Measurements from ENCODE around the gene DOCK8.

DOCK8 gene

GRCh38 chr9:328453-328852 lies 113.8 kb downstream of the DOCK8 start:
- Mint-ChIP-seq H3K27me3 (no peaks in the 10 kb centered on the region), H3K9me3 (no peaks in the 10 kb centered on the region), H3K27ac (no peak overlapping the region), H3K4me1 (ENCODE audit: low read depth) (no peaks in the 10 kb centered on the region), H3K4me3 (no peak overlapping the region), H3K36me3 (ENCODE audit: low read depth) (peaks cover 100% of the 10 kb centered on the region)
- intact Hi-C loops (cut with micrococcal nuclease), result no loop called here

- intact Hi-C loops (cut with micrococcal nuclease), result loop anchor here (10.0 kb wide), 1 partner anchor 94 kb away; no protein-coding TSS in a partner anchor
- peaks cover 99% of the 10 kb centered on the region for H3K36me3 Mint-ChIP-seq (ENCODE audit: low read depth)
- no peaks in the 10 kb centered on the region for H3K4me1 Mint-ChIP-seq (ENCODE audit: low read depth)
- H3K27me3 Mint-ChIP-seq, result no peaks in the 10 kb centered on the region
- no peak overlapping the region for H3K27ac Mint-ChIP-seq
- no peak overlapping the region for H3K4me3 Mint-ChIP-seq
- H3K9me3 Mint-ChIP-seq, result no peaks in the 10 kb centered on the region
Measured at GRCh38 chr9:331197-331596, 116.5 kb downstream of the DOCK8 start.

DNA sequence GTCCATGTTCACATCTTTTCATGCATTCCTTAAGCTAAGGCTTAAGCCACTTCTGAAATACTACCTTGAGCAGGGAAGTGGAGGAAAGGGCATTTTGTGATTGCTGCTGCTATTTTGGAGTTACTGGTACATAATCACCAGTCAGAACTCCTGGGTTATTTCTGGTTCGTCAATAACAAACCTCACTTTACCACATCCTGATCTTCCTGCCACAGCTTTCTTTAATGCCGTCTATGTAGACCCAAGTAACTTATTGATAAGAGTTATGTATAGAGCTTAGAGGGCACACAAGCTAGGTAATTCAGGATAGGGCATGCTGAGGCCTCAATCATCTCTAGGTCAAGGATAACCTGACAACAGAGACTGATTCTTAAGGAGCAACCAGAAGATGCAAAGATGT lies 120.7 kb downstream of the DOCK8 start:
- intact Hi-C loops (cut with micrococcal nuclease), result loop anchor here (10.0 kb wide), 1 partner anchor 89 kb away; no protein-coding TSS in a partner anchor
- Mint-ChIP-seq H3K4me1 (ENCODE audit: low read depth) (no peaks in the 10 kb centered on the region), H3K27ac (no peak overlapping the region), H3K9me3 (no peaks in the 10 kb centered on the region), H3K27me3 (no peaks in the 10 kb centered on the region), H3K4me3 (no peak overlapping the region), H3K36me3 (ENCODE audit: low read depth) (peaks cover 99% of the 10 kb centered on the region)

GRCh38 chr9:336039-336438 lies 121.4 kb downstream of the DOCK8 start:
- H3K27me3 Mint-ChIP-seq, result no peaks in the 10 kb centered on the region
- no peaks in the 10 kb centered on the region for H3K4me1 Mint-ChIP-seq (ENCODE audit: low read depth)
- H3K4me3 Mint-ChIP-seq, result no peak overlapping the region
- H3K36me3 Mint-ChIP-seq (ENCODE audit: low read depth), result peaks cover 99% of the 10 kb centered on the region
- no peaks in the 10 kb centered on the region for H3K9me3 Mint-ChIP-seq
- no peak overlapping the region for H3K27ac Mint-ChIP-seq
- intact Hi-C loops (cut with micrococcal nuclease), result loop anchor here (10.0 kb wide), 1 partner anchor 89 kb away; no protein-coding TSS in a partner anchor

DNA sequence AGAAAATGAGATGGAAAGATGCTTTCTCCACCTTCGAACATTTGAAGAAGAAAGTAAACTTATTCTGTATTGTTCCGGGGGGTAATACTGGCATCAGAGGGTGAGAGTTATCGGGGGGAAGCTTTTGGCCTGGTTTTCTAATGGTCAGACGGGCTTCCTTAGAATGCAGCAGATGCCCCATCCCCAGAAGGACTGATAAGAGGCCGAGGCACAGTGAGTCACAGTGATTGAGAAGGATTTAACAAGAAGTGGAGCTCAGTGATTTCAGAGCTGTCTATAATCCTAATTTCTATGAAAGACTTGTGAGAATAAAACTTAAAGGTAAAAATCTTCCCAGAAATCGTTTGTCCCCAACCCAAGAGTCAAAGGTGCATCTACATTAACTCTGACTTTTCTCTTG lies 123.9 kb downstream of the DOCK8 start:
- Mint-ChIP-seq H3K27me3 (no peaks in the 10 kb centered on the region), H3K4me3 (no peak overlapping the region), H3K27ac (no peak overlapping the region), H3K4me1 (ENCODE audit: low read depth) (no peaks in the 10 kb centered on the region), H3K9me3 (no peaks in the 10 kb centered on the region), H3K36me3 (ENCODE audit: low read depth) (peaks cover 100% of the 10 kb centered on the region)
- intact Hi-C loops (cut with micrococcal nuclease), result loop anchor here (10.0 kb wide), 1 partner anchor 86 kb away; no protein-coding TSS in a partner anchor

DNA sequence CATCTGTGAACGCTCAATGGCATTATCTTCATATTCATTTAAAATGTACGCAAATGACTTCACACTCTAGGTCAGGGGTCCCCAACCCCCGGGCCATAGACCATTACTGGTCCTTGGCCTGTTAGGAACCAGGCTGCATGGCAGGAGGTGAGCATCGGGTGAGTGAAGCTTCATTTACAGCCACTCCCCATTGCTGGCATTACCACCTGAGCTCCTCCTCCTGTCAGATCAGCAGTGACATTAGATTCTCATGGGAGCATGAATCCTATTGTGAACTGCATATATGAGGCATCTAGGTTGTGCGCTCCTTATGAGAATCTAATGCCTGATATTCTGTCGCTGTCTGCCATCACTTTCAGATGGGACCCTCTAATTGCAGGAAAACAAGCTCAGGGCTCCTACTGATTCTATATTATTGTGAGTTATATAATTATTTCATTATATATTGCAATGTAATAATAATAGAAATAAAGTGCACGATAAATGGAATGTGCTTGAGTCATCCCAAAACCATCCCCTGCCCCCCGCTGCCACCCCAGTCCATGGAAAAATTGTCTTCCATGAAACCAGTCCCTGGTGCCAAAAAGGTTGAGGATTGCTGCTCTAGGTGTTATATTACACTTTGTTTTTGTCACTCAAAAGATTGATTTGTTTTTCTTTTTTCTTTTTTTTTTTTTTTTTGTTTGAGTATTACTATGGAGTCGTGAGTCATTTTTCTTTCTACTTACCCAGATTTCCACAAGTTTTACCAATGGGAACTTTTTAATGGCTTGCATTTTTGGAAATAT lies 127.2 kb downstream of the DOCK8 start:
- Mint-ChIP-seq H3K4me3 (no peak overlapping the region), H3K27me3 (no peaks in the 10 kb centered on the region), H3K27ac (no peak overlapping the region), H3K9me3 (no peaks in the 10 kb centered on the region), H3K36me3 (ENCODE audit: low read depth) (peaks cover 100% of the 10 kb centered on the region), H3K4me1 (ENCODE audit: low read depth) (no peaks in the 10 kb centered on the region)
- intact Hi-C loops (cut with micrococcal nuclease), result no loop called here

GRCh38 chr9:343773-344172 lies 129.1 kb downstream of the DOCK8 start:
- intact Hi-C loops (cut with micrococcal nuclease), result no loop called here
- H3K4me1 Mint-ChIP-seq (ENCODE audit: low read depth), result no peaks in the 10 kb centered on the region
- no peak overlapping the region for H3K4me3 Mint-ChIP-seq
- H3K9me3 Mint-ChIP-seq, result no peaks in the 10 kb centered on the region
- H3K36me3 Mint-ChIP-seq (ENCODE audit: low read depth), result peaks cover 100% of the 10 kb centered on the region
- no peak overlapping the region for H3K27ac Mint-ChIP-seq
- no peaks in the 10 kb centered on the region for H3K27me3 Mint-ChIP-seq

DNA sequence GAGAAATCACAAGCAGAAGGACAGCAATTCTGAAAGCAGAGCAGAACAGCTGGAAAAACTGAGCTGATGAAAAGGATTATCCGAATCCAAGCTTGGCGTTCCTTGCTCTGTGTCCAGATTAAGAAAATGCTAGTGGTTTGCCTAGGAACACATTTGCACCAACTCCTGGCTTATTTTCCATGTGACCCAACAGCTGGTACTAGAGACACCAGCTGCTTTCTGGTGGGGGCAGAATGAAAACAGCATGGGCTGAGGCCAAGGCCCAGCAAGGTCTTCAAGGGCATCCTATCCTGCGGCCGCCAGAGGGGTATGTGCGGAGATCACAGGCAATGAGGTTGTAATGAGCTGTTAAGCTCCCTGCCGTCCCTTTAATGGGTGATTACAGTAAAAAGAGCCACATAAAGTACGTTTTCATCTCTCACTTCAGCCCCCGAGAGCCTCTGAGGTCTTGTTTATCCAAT lies 131.5 kb downstream of the DOCK8 start:
- no peaks in the 10 kb centered on the region for H3K27me3 Mint-ChIP-seq
- no peak overlapping the region for H3K27ac Mint-ChIP-seq
- H3K36me3 Mint-ChIP-seq (ENCODE audit: low read depth), result peaks cover 100% of the 10 kb centered on the region
- intact Hi-C loops (cut with micrococcal nuclease), result no loop called here
- peaks cover 6% of the 10 kb centered on the region for H3K4me1 Mint-ChIP-seq (ENCODE audit: low read depth)
- H3K9me3 Mint-ChIP-seq, result no peaks in the 10 kb centered on the region
- H3K4me3 Mint-ChIP-seq, result no peak overlapping the region

DNA sequence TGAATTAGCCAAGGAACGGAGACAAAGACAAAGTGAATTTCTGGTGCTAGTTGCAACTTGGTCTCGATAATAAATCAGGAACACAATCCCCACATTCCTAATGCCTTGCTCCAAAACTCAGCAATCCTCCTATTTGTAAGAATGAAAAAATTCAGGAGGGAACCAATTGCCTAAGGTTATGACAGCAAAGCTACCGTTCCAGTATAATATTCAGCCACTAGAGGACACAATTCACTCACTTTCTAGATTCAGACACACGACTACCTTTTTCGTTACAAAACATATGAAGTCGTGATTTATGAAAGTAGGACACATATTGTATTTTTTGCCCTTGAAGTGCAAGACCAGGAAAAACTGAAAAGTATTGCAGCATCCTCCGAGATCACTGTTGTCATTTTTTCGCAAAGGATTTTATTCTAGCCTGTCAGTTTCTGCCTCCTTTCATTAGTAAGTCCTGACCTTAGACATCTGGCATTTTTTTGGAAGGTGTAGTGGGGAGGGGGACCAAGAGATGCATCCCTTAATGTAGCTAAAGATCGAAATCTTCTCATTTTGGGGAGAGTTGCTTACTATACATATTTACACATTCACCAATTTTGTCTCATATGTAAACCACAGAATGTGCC lies 133.1 kb downstream of the DOCK8 start:
- peaks cover 100% of the 10 kb centered on the region for H3K36me3 Mint-ChIP-seq (ENCODE audit: low read depth)
- H3K9me3 Mint-ChIP-seq, result no peaks in the 10 kb centered on the region

GRCh38 chr9:350384-350783 lies 135.7 kb downstream of the DOCK8 start:
- H3K27me3 Mint-ChIP-seq, result no peaks in the 10 kb centered on the region
- intact Hi-C loops (cut with micrococcal nuclease), result no loop called here
- H3K36me3 Mint-ChIP-seq (ENCODE audit: low read depth), result peaks cover 100% of the 10 kb centered on the region
- no peaks in the 10 kb centered on the region for H3K9me3 Mint-ChIP-seq
- peaks cover 6% of the 10 kb centered on the region for H3K4me1 Mint-ChIP-seq (ENCODE audit: low read depth)
- H3K27ac Mint-ChIP-seq, result peak overlapping the region; percentile 8
- no peak overlapping the region for H3K4me3 Mint-ChIP-seq

More for the DNA sequence above, 133.1 kb downstream of the DOCK8 start:
- H3K27ac Mint-ChIP-seq, result no peak overlapping the region
- H3K27me3 Mint-ChIP-seq, result no peaks in the 10 kb centered on the region
- intact Hi-C loops (cut with micrococcal nuclease), result no loop called here
- H3K4me3 Mint-ChIP-seq, result no peak overlapping the region
- peaks cover 6% of the 10 kb centered on the region for H3K4me1 Mint-ChIP-seq (ENCODE audit: low read depth)

DNA sequence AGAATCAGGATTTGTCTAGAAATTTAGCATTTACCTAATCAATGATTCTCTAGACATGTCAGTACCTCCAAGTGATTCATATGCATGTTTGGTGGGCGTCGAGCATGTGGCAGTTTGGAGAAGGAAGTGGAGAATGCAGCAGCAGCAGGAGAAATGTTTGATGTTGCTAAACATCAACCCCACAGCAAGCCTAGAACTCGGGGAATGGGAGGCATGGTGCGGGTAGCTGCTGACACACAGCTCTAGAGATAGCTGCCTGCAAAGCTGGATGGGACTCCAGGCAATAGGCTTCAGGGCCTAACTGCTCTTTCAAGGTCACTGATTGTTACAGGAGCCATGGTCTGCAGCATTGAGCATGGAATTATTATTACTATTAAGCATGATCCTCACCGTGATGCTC lies 137.3 kb downstream of the DOCK8 start:
- H3K9me3 Mint-ChIP-seq, result no peaks in the 10 kb centered on the region
- peaks cover 100% of the 10 kb centered on the region for H3K36me3 Mint-ChIP-seq (ENCODE audit: low read depth)
- H3K27me3 Mint-ChIP-seq, result no peaks in the 10 kb centered on the region
- no peak overlapping the region for H3K4me3 Mint-ChIP-seq
- no peak overlapping the region for H3K27ac Mint-ChIP-seq
- intact Hi-C loops (cut with micrococcal nuclease), result no loop called here
- H3K4me1 Mint-ChIP-seq (ENCODE audit: low read depth), result peaks cover 6% of the 10 kb centered on the region

- H3K27ac Mint-ChIP-seq, result no peak overlapping the region
- peaks cover 100% of the 10 kb centered on the region for H3K36me3 Mint-ChIP-seq (ENCODE audit: low read depth)
- H3K4me1 Mint-ChIP-seq (ENCODE audit: low read depth), result peaks cover 6% of the 10 kb centered on the region
- no peaks in the 10 kb centered on the region for H3K9me3 Mint-ChIP-seq
- no peaks in the 10 kb centered on the region for H3K27me3 Mint-ChIP-seq
- no peak overlapping the region for H3K4me3 Mint-ChIP-seq
- intact Hi-C loops (cut with micrococcal nuclease), result no loop called here
Measured at GRCh38 chr9:353077-353476, 138.4 kb downstream of the DOCK8 start.

DNA sequence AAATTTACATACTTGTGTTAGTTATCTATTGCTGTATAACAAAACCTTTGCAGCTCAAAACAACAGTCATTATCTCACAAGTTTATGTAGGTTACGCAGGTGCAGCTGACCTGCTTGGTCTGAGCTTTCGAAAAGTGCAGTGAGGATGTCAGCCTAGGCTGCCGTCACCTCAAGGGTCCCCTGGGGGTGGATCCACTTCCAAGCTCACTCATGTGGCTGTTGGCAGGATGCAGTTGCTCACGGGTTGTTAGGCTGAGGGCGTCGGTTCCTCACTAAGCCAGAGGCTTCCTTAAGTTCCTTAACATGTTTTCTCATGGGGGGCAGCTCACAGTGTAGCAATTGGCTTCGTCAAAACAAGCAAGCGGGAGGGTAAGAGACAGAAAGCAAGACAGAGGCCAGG lies 139.8 kb downstream of the DOCK8 start:
- no peak overlapping the region for H3K4me3 Mint-ChIP-seq
- no peaks in the 10 kb centered on the region for H3K27me3 Mint-ChIP-seq
- no peak overlapping the region for H3K27ac Mint-ChIP-seq
- H3K4me1 Mint-ChIP-seq (ENCODE audit: low read depth), result peaks cover 6% of the 10 kb centered on the region
- intact Hi-C loops (cut with micrococcal nuclease), result no loop called here
- H3K9me3 Mint-ChIP-seq, result no peaks in the 10 kb centered on the region
- peaks cover 99% of the 10 kb centered on the region for H3K36me3 Mint-ChIP-seq (ENCODE audit: low read depth)

- Mint-ChIP-seq H3K27ac (no peak overlapping the region), H3K9me3 (no peaks in the 10 kb centered on the region), H3K36me3 (ENCODE audit: low read depth) (peaks cover 93% of the 10 kb centered on the region), H3K4me3 (no peak overlapping the region), H3K27me3 (no peaks in the 10 kb centered on the region), H3K4me1 (ENCODE audit: low read depth) (no peaks in the 10 kb centered on the region)
- intact Hi-C loops (cut with micrococcal nuclease), result no loop called here
Measured at GRCh38 chr9:357560-357959, 142.9 kb downstream of the DOCK8 start.

Data from dendritic cell treated with granulocyte-macrophage colony-stimulating factor and Interleukin-4, amounts not matched to agents 40 ng/mL and 50 ng/mL, for 4 days (primary cell).